SU-DHL-6 (cell line): Measurements from ENCODE around the gene PRDM15.

Experiments used
- H2AFZ ChIP-seq: fragments of 200-600 bp; sonication (generic); 2 replicates; pipeline ENCODE4 v1.6.1; 2014; ENCODE audit warnings: low read depth, mild to moderate bottlenecking, moderate library complexity, mixed read lengths, antibody characterized with exemption, low read length; ENCODE audit not compliant: severe bottlenecking
- H3F3A ChIP-seq: fragments of 200-600 bp; shearing (Covaris generic); 2 replicates; pipeline ENCODE4 v1.6.0; 2016; ENCODE audit warnings: antibody characterized with exemption, mild to moderate bottlenecking; ENCODE audit not compliant: insufficient read depth
- H3K27ac ChIP-seq: fragments of 200-600 bp; sonication (generic); 2 replicates; pipeline ENCODE4 v1.5.1; 2016; ENCODE audit warnings: low read depth, mild to moderate bottlenecking, low read length, moderate library complexity, mixed read lengths
- H3K27me3 ChIP-seq: fragments of 200-600 bp; sonication (generic), shearing (Covaris generic); 2 replicates; pipeline ENCODE4 v1.6.0; 2014; ENCODE audit warnings: mild to moderate bottlenecking, low read length
- H3K36me3 ChIP-seq: fragments of 200-600 bp; sonication (generic); 2 replicates; pipeline ENCODE4 v1.6.1; 2014; ENCODE audit warnings: mild to moderate bottlenecking, low read length, mixed read lengths
- H3K4me2 ChIP-seq: fragments of 300-600, 200-600 bp; shearing (Covaris generic), sonication (generic); 2 replicates; pipeline ENCODE4 v1.6.0; 2014; ENCODE audit warnings: low read length, low read depth, mild to moderate bottlenecking; ENCODE audit not compliant: poor library complexity, severe bottlenecking
- H3K4me3 ChIP-seq: fragments of 200-600 bp; sonication (generic); 2 replicates; pipeline ENCODE4 v1.5.1; 2014; ENCODE audit warnings: antibody characterized with exemption, low read length, mild to moderate bottlenecking, mixed read lengths; ENCODE audit not compliant: insufficient read depth, poor library complexity, severe bottlenecking
- H3K79me2 ChIP-seq: fragments of 200-600 bp; sonication (generic); 2 replicates; pipeline ENCODE4 v1.6.1; 2014; ENCODE audit warnings: mild to moderate bottlenecking, low read length, moderate library complexity; ENCODE audit not compliant: insufficient read depth
- H3K9ac ChIP-seq: fragments of 200-600 bp; sonication (generic); 2 replicates; pipeline ENCODE4 v1.7.0; 2014; ENCODE audit warnings: mild to moderate bottlenecking, low read length
- H3K9me2 ChIP-seq: fragments of 200-600 bp; sonication (generic); replicated peaks from 2 replicates; pipeline ENCODE4 v1.6.1; 2014; ENCODE audit warnings: low read length; ENCODE audit not compliant: insufficient read depth
- H3K9me3 ChIP-seq: fragments of 200-600 bp; sonication (generic); 2 replicates; pipeline ENCODE4 v1.6.1; 2014; ENCODE audit warnings: low read length, mixed read lengths; ENCODE audit not compliant: insufficient read depth
- H4K20me1 ChIP-seq: fragments of 200-600 bp; sonication (generic); 2 replicates; pipeline ENCODE4 v1.6.1; 2014; ENCODE audit warnings: low read depth, mild to moderate bottlenecking, antibody characterized with exemption, low read length, moderate library complexity, mixed read lengths
- CTCF ChIP-seq: fragments of 200-600 bp; sonication (generic); IDR thresholded peaks from one replicate; pipeline ENCODE4 v1.5.1; 2017; ENCODE audit warnings: antibody characterized with exemption, mild to moderate bottlenecking, low read length, moderate library complexity; ENCODE audit not compliant: insufficient read depth, poor library complexity, severe bottlenecking
- EZH2phosphoT487 ChIP-seq: fragments of 200-600 bp; sonication (generic), shearing (Covaris generic); conservative IDR thresholded peaks from 2 replicates; pipeline ENCODE4 v1.6.1; 2018; ENCODE audit warnings: mild to moderate bottlenecking, antibody characterized with exemption, low read length, moderate library complexity, mixed read lengths

PRDM15 gene

GRCh38 chr21:41802198-41802584, 77.0 kb downstream of the PRDM15 start:
- Histone ChIP-seq H3K27ac (no peak overlapping the region), H3F3A (peaks cover 20% of the 10 kb centered on the region), H3K27me3 (no peaks in the 10 kb centered on the region), H3K4me2 (no peak overlapping the region), H3K79me2 (peaks cover 12% of the 10 kb centered on the region), H3K9me2 (no peaks in the 10 kb centered on the region), H3K4me3 (no peak overlapping the region), H3K9me3 (no peaks in the 10 kb centered on the region), H2AFZ (no peak overlapping the region), H4K20me1 (peaks cover 13% of the 10 kb centered on the region; the same call in 1 of the 2 replicates), H3K9ac (no peak overlapping the region), H3K36me3 (peaks cover 40% of the 10 kb centered on the region)
- TF ChIP-seq EZH2phosphoT487: no peak
- TF ChIP-seq CTCF: no peak

- H3K4me2 ChIP-seq: no peak overlapping the region
- no peaks in the 10 kb centered on the region for H3K27me3 ChIP-seq
- peaks cover 7% of the 10 kb centered on the region; the same call in 1 of the 2 replicates for H4K20me1 ChIP-seq
- no peak overlapping the region for H3K27ac ChIP-seq
- H3K9me2 ChIP-seq: no peaks in the 10 kb centered on the region
- H3K9ac ChIP-seq: no peak overlapping the region
- TF ChIP-seq CTCF: no peak
- TF ChIP-seq EZH2phosphoT487: no peak
- peaks cover 23% of the 10 kb centered on the region for H3F3A ChIP-seq
- H2AFZ ChIP-seq: no peak overlapping the region
- H3K79me2 ChIP-seq: peaks cover 5% of the 10 kb centered on the region; the same call in 1 of the 2 replicates
- H3K9me3 ChIP-seq: no peaks in the 10 kb centered on the region
- no peak overlapping the region for H3K4me3 ChIP-seq
- peaks cover 37% of the 10 kb centered on the region for H3K36me3 ChIP-seq
Observed at GRCh38 chr21:41801321-41802197, 77.6 kb downstream of the PRDM15 start.

GRCh38 chr21:41800425-41801320, 78.5 kb downstream of the PRDM15 start:
- TF ChIP-seq CTCF (no peak), EZH2phosphoT487 (no peak)

More at GRCh38 chr21:41800425-41801320, 78.5 kb downstream of the PRDM15 start:
- no peaks in the 10 kb centered on the region for H3K9me2 ChIP-seq
- no peak overlapping the region for H3K4me3 ChIP-seq
- no peaks in the 10 kb centered on the region for H3K27me3 ChIP-seq
- peaks cover 29% of the 10 kb centered on the region for H3F3A ChIP-seq
- H3K9me3 ChIP-seq: no peaks in the 10 kb centered on the region
- no peak overlapping the region for H2AFZ ChIP-seq
- peaks cover 3% of the 10 kb centered on the region; the same call in 1 of the 2 replicates for H3K79me2 ChIP-seq
- no peak overlapping the region for H3K4me2 ChIP-seq
- H3K9ac ChIP-seq: no peak overlapping the region
- H3K27ac ChIP-seq: no peak overlapping the region
- H3K36me3 ChIP-seq: peaks cover 37% of the 10 kb centered on the region
- peaks cover 7% of the 10 kb centered on the region; the same call in 1 of the 2 replicates for H4K20me1 ChIP-seq
